NCI-H226 (cell line): ENCODE results near the gene NDUFB11.
A peak's percentile ranks its signal among the peaks of the same experiment; 100 is the strongest.
"Not testable (repeated sequence)": the region's sequence is repeated elsewhere in the genome, so short reads cannot be mapped to it uniquely, and the experiment has no call there.

Experiments used
- DNase-seq: peaks from one replicate; pipeline ENCODE4 v3.0.0-alpha.2; 2015

NDUFB11 gene

GRCh38 chrX:47145395-47146120 lies 1.1 kb upstream of the NDUFB11 start:
- DNase-seq: no peak

GRCh38 chrX:47143894-47144625 lies 442 bp downstream of the NDUFB11 start:
- DNase-seq: peak; percentile 3

DNA sequence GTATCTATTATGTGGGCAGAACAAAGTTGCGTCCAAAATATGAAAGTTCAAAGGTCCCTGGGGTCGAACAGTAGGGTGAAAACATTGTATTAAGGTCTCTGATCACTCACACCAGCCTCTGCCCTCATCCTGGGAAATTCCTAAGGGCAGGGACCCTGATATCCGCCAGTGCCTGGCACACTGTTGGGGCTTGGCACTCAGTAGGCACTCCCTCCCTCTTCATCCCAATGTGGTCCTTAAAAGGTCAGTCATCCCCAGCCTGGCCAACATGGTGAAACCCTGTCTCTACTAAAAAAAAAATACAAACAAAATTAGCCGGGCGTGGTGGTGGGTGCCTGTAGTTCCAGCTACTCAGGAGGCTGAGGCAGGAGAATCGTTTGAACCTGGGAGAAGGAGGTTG lies 6.3 kb downstream of the NDUFB11 start:
- no peak for DNase-seq

- DNase-seq: peak; percentile 6
These were observed 8.9 kb downstream of the NDUFB11 start for GRCh38 chrX:47135650-47136049.

- DNase-seq: no peak
These were observed 11.0 kb downstream of the NDUFB11 start for GRCh38 chrX:47133493-47133892.

- no peak for DNase-seq
These were observed 14.6 kb downstream of the NDUFB11 start for GRCh38 chrX:47129899-47130358.

GRCh38 chrX:47129157-47129898 lies 15.2 kb downstream of the NDUFB11 start:
- peak; percentile 88 for DNase-seq

GRCh38 chrX:47124466-47124865 lies 20.0 kb downstream of the NDUFB11 start:
- DNase-seq: not testable (repeated sequence)

GRCh38 chrX:47116551-47117110 lies 27.9 kb downstream of the NDUFB11 start:
- not testable (repeated sequence) for DNase-seq

- DNase-seq: no peak
These were observed 32.1 kb downstream of the NDUFB11 start for GRCh38 chrX:47112316-47112954.

- not testable (repeated sequence) for DNase-seq
These were observed 33.4 kb downstream of the NDUFB11 start for GRCh38 chrX:47110936-47111615.

DNA sequence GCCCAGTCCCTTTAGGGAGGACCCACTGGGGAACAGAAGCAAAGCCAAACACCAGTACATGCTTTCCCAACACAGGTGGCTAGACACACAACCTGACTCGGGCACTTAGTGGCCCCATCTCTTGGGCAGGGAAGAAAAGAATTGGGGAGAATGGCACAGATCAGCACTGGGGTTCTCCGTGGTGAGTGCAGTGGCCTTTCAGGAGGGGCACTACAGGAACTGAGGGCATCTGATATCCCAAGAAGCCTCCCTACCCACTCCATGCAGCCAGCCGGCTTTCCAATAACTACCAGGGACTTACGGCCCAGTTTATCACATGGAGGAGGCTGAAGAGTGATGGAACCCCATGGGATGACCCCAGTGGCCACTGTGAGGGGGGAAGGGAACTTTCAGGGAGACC lies 43.3 kb downstream of the NDUFB11 start:
- no peak for DNase-seq

- no peak for DNase-seq
These were observed 46.0 kb downstream of the NDUFB11 start for GRCh38 chrX:47098338-47099094.

DNA sequence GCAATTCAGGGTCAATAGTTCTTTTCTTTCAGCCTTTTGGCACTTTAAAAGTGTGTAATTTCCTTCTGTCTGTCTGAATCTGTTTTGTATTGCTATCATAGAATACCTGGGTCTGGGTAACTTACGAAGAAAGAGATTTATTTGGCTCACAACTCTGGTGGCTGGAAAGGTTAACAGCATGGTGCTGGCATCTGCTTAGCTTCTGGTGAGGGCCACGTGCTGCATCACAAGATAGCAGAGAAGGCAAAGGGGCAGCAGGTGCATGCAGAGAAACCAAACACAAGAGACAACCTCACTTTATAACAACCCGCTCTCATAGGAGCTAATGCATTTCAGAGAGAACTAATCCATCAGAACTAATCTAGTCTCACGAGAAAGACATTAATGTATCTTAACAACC lies 47.5 kb downstream of the NDUFB11 start:
- no peak for DNase-seq

DNA sequence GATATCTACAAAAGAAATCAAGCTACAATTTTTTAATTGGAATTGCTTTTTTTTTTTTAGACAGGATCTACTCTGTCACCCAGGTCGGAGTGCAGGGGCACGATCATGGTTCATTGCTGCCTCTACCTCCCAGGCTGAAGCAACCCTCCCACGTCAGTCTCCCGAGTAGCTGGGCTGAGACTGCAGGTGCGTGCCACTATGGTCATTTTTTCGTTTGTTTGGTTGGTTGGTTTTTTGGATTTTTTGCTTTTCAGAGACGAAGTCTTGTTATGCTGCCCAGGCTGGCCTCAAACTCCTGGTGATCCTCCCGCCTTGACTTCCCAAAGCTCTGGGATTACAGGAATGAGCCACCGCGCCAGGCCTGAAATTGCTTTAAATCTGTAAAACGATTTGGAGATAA lies 50.6 kb downstream of the NDUFB11 start:
- DNase-seq: no peak

DNA sequence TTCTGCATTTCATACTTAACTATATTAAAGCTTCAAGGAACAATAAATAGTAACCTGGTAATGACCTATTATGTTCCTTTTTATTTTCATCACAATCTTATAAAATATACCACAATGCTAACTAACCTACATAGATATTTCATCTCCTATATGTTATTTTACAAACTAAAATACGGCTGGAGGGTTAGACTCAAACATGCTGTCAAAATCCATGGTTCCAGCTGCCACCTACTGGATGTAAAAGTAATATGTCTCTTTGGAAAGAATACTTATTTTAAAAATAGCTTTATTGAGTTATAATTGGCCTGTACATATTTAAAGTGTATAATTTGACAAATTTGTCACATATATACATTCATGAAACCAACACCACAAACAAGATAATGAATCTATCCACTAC lies 51.3 kb downstream of the NDUFB11 start:
- DNase-seq: no peak
